ENCODE measurements around the gene SCAANT1.

The SCAANT1 gene

GRCh38 chr3:63933459-63933858, 21.3 kb upstream of the SCAANT1 start:
- no peak for ATAC-seq
- TF ChIP-seq POU6F1 (CRISPR knock-in tag; IDR thresholded peaks at IDR 0.05; ENCODE audit: borderline replicate concordance, low read depth) (no peak), ZNF70 (CRISPR knock-in tag; IDR thresholded peaks at IDR 0.05) (no peak), PPARA (CRISPR knock-in tag; IDR thresholded peaks at IDR 0.05; ENCODE audit: borderline replicate concordance) (no peak), SNAI2 (CRISPR knock-in tag; IDR thresholded peaks at IDR 0.05) (no peak)

- ATAC-seq: no peak
- TF ChIP-seq ZNF8 (CRISPR knock-in tag; IDR thresholded peaks at IDR 0.05) (no peak), CSRNP3 (CRISPR knock-in tag; IDR thresholded peaks at IDR 0.05) (no peak), ARNTL (CRISPR knock-in tag; IDR thresholded peaks at IDR 0.05; ENCODE audit: borderline replicate concordance, low read depth) (no peak), CSDC2 (CRISPR knock-in tag; IDR thresholded peaks at IDR 0.05) (no peak), ZNF565 (CRISPR knock-in tag; conservative IDR thresholded peaks at IDR 0.05; ENCODE audit: low read depth) (no peak), RARB (CRISPR knock-in tag; IDR thresholded peaks at IDR 0.05) (no peak), ZC3H10 (CRISPR knock-in tag; IDR thresholded peaks at IDR 0.05) (no peak), POU6F1 (CRISPR knock-in tag; IDR thresholded peaks at IDR 0.05; ENCODE audit: borderline replicate concordance, low read depth) (no peak), OSR1 (CRISPR knock-in tag; IDR thresholded peaks at IDR 0.05) (no peak), TSHZ2 (CRISPR knock-in tag; IDR thresholded peaks at IDR 0.05) (no peak), ZFP3 (CRISPR knock-in tag; IDR thresholded peaks at IDR 0.05) (no peak), SNAI2 (CRISPR knock-in tag; IDR thresholded peaks at IDR 0.05) (no peak), PPARA (CRISPR knock-in tag; IDR thresholded peaks at IDR 0.05; ENCODE audit: borderline replicate concordance) (no peak), TOX (CRISPR knock-in tag; IDR thresholded peaks at IDR 0.05; ENCODE audit: borderline replicate concordance) (no peak), GLIS3 (CRISPR knock-in tag; IDR thresholded peaks at IDR 0.05) (no peak), ESRRG (CRISPR knock-in tag; IDR thresholded peaks at IDR 0.05) (no peak), CREB5 (CRISPR knock-in tag; IDR thresholded peaks at IDR 0.05; ENCODE audit: low read depth) (no peak), TCF4 (CRISPR knock-in tag; IDR thresholded peaks at IDR 0.05; ENCODE audit: borderline replicate concordance) (no peak), BACH2 (CRISPR knock-in tag; IDR thresholded peaks at IDR 0.05; ENCODE audit: borderline replicate concordance) (no peak)
These were observed 20.5 kb upstream of the SCAANT1 start for GRCh38 chr3:63932509-63933212.

- peak; percentile 47; the same call in 1 of the 3 replicates for ATAC-seq
- TF ChIP-seq ZNF565 (CRISPR knock-in tag; conservative IDR thresholded peaks at IDR 0.05; ENCODE audit: low read depth) (no peak), POU6F1 (CRISPR knock-in tag; IDR thresholded peaks at IDR 0.05; ENCODE audit: borderline replicate concordance, low read depth) (no peak), ZNF70 (CRISPR knock-in tag; IDR thresholded peaks at IDR 0.05) (no peak), ZFP30 (CRISPR knock-in tag; IDR thresholded peaks at IDR 0.05) (no peak), TSHZ2 (CRISPR knock-in tag; IDR thresholded peaks at IDR 0.05) (no peak), ZNF8 (CRISPR knock-in tag; IDR thresholded peaks at IDR 0.05) (no peak), OSR1 (CRISPR knock-in tag; IDR thresholded peaks at IDR 0.05) (no peak), BACH2 (CRISPR knock-in tag; IDR thresholded peaks at IDR 0.05; ENCODE audit: borderline replicate concordance) (no peak), CSRNP3 (CRISPR knock-in tag; IDR thresholded peaks at IDR 0.05) (no peak), GLIS3 (CRISPR knock-in tag; IDR thresholded peaks at IDR 0.05) (no peak), TOX (CRISPR knock-in tag; IDR thresholded peaks at IDR 0.05; ENCODE audit: borderline replicate concordance) (no peak)
These were observed 19.1 kb upstream of the SCAANT1 start for GRCh38 chr3:63931290-63931689.
